Esophagus muscularis mucosa (tissue), 4 donors: ENCODE data around the gene MYPN. TPM values are rescaled to one million over a fixed set of nuclear protein-coding genes. Genes with fewer than 3 reads are reported as not detected.
"Not testable (repeated sequence)": the region's sequence is repeated elsewhere in the genome, so short reads cannot be mapped to it uniquely, and the experiment has no call there.

Experiments
- DNase-seq: peaks from one replicate; pipeline ENCODE4 v3.0.0-alpha.2; 2017; ENCODE audit errors: extremely low spot score
- H3K27ac ChIP-seq, 4 donors: fragments of 200-600 bp; sonication (generic); replicated peaks in 1 of 4; 1 replicate in 3 of 4; 2 replicates in 1 of 4; pipeline ENCODE4 v1.5.1; 2016 to 2019; ENCODE audit warnings: mild to moderate bottlenecking in 1 of 4
- H3K27me3 ChIP-seq, 4 donors: fragments of 200-600 bp; sonication (generic); one replicate each; pipeline versions ENCODE4 v1.5.1 to v1.6.0; 2016 to 2019
- H3K36me3 ChIP-seq, 4 donors: fragments of 200-600 bp; sonication (generic); one replicate each; pipeline ENCODE4 v1.5.1; 2016 to 2019
- H3K4me1 ChIP-seq, 4 donors: fragments of 200-600 bp; sonication (generic); one replicate each; pipeline ENCODE4 v1.5.1; 2016 to 2019
- H3K4me3 ChIP-seq, 4 donors: fragments of 200-600 bp; sonication (generic); 1 replicate in 2 of 4; 2 replicates in 2 of 4; pipeline ENCODE4 v1.5.1; 2016 to 2019; ENCODE audit warnings: mild to moderate bottlenecking in 4 of 4, moderate library complexity in 1 of 4
- H3K9me3 ChIP-seq, 4 donors: fragments of 200-600 bp; sonication (generic); 1 replicate in 3 of 4; 2 replicates in 1 of 4; pipeline ENCODE4 v1.5.1; 2016 to 2019
- CTCF ChIP-seq, 3 experiments: fragments of 200-600 bp in 2 of 3; fragments of 450-650 bp in 1 of 3; sonication (generic) in 2 of 3; IDR thresholded peaks; one replicate each; pipeline ENCODE4 v1.5.1; 2017 to 2019; ENCODE audit warnings: antibody characterized with exemption in 3 of 3, mild to moderate bottlenecking in 2 of 3, moderate library complexity in 1 of 3
- EP300 ChIP-seq: sonication (generic); formaldehyde crosslinking; IDR thresholded peaks from one replicate; pipeline ENCODE4 v1.6.1; 2017; ENCODE audit warnings: antibody characterized with exemption
- POLR2A ChIP-seq: fragments of 450-650 bp; IDR thresholded peaks from one replicate; pipeline ENCODE4 v1.6.1; 2017; ENCODE audit warnings: antibody characterized with exemption, moderate library complexity, mild to moderate bottlenecking, low read depth
- POLR2AphosphoS5 ChIP-seq, 2 donors: sonication (generic); formaldehyde crosslinking; IDR thresholded peaks; one replicate each; pipeline ENCODE4 v1.6.1; 2017; ENCODE audit warnings: antibody characterized with exemption in 2 of 2
- WGBS: methylation state at CpG from one replicate; pipeline ENCODE4 v1.1.5; 2018; 5-methylcytosine and 5-hydroxymethylcytosine counted together
- intact Hi-C: fragments of 100-400 bp; cut with DNase I; formaldehyde crosslinking; loops from one replicate; pipeline ENCODE4 v1.15.1; 2023
- total RNA-seq, 4 donors: library from RNA; depleted of rRNA; stranded (reverse); fragments of >200 nt; gene quantifications; one replicate each; pipeline versions ENCODE4 v1.1.0 to v1.2.1, GENCODE V29; 2016

MYPN gene
- total RNA-seq, 4 donors from 2014 or later = 0.50 to 1.5 (median 0.67) TPM

- DNase-seq = no peak
- WGBS = 98% methylated on average over 2 of the region's 2 CpGs
- Histone ChIP-seq H3K27me3 (no peaks in the 10 kb centered on the region), H3K4me3 (no peak overlapping the region), H3K9me3 (no peaks in the 10 kb centered on the region), H3K36me3 (no peaks in the 10 kb centered on the region), H3K4me1 (no peaks in the 10 kb centered on the region), H3K27ac (no peak overlapping the region)
- intact Hi-C loops = no loop called here
- TF ChIP-seq EP300 (no peak), CTCF (IDR thresholded peaks at IDR 0.05) (no peak), POLR2A (no peak), POLR2AphosphoS5 (IDR thresholded peaks at IDR 0.05) (no peak)
Measured at GRCh38 chr10:68242051-68242450, 132.8 kb downstream of the MYPN start.

GRCh38 chr10:68246397-68246796 lies 137.1 kb downstream of the MYPN start:
- H3K4me3 ChIP-seq, H3K9me3 ChIP-seq, H3K27ac ChIP-seq, H3K36me3 ChIP-seq, H3K4me1 ChIP-seq, intact Hi-C loops, DNase-seq, H3K27me3 ChIP-seq: not testable (repeated sequence)
- 96% methylated on average over 7 of the region's 7 CpGs for WGBS

GRCh38 chr10:68247931-68248330 lies 138.6 kb downstream of the MYPN start:
- H3K9me3 ChIP-seq = no peaks in the 10 kb centered on the region
- no peaks in the 10 kb centered on the region for H3K36me3 ChIP-seq
- TF ChIP-seq EP300 (no peak), CTCF (IDR thresholded peaks at IDR 0.05) (no peak), POLR2AphosphoS5 (IDR thresholded peaks at IDR 0.05) (no peak), POLR2A (no peak)
- WGBS = 85% methylated on average over 6 of the region's 6 CpGs
- H3K4me1 ChIP-seq = no peaks in the 10 kb centered on the region
- H3K27me3 ChIP-seq = no peaks in the 10 kb centered on the region
- no peak for DNase-seq
- intact Hi-C loops = no loop called here
- H3K27ac ChIP-seq = no peak overlapping the region
- H3K4me3 ChIP-seq = no peak overlapping the region

- no peaks in the 10 kb centered on the region for H3K27me3 ChIP-seq
- H3K9me3 ChIP-seq = no peaks in the 10 kb centered on the region
- H3K4me1 ChIP-seq = no peaks in the 10 kb centered on the region
- 97% methylated on average over 4 of the region's 4 CpGs for WGBS
- intact Hi-C loops = no loop called here
- no peak for TF ChIP-seq EP300
- TF ChIP-seq POLR2A = no peak
- no peak for TF ChIP-seq CTCF (IDR thresholded peaks at IDR 0.05)
- no peak for TF ChIP-seq POLR2AphosphoS5 (IDR thresholded peaks at IDR 0.05)
- no peaks in the 10 kb centered on the region for H3K36me3 ChIP-seq
- H3K4me3 ChIP-seq = no peak overlapping the region
- H3K27ac ChIP-seq = no peak overlapping the region
- DNase-seq = no peak
Measured at GRCh38 chr10:68249297-68249696, 140.0 kb downstream of the MYPN start.

- no peaks in the 10 kb centered on the region for H3K9me3 ChIP-seq
- WGBS = 93% methylated on average over 5 of the region's 7 CpGs
- intact Hi-C loops = no loop called here
Measured at GRCh38 chr10:68251151-68251550, 141.9 kb downstream of the MYPN start.

More at GRCh38 chr10:68251151-68251550, 141.9 kb downstream of the MYPN start:
- no peaks in the 10 kb centered on the region for H3K4me1 ChIP-seq
- H3K4me3 ChIP-seq = no peak overlapping the region
- H3K36me3 ChIP-seq = no peaks in the 10 kb centered on the region
- no peak overlapping the region for H3K27ac ChIP-seq
- TF ChIP-seq POLR2AphosphoS5 (IDR thresholded peaks at IDR 0.05) (no peak), CTCF (IDR thresholded peaks at IDR 0.05) (no peak), EP300 (no peak), POLR2A (no peak)
- DNase-seq = no peak
- no peaks in the 10 kb centered on the region for H3K27me3 ChIP-seq
